Lower leg skin (tissue), 3 donors: ENCODE data around the gene DYNC1I1.

Experiments used
- POLR2A ChIP-seq, 2 donors: fragments of 450-650 bp; IDR thresholded peaks; one replicate each; pipeline ENCODE4 v1.6.1; 2016 to 2017; ENCODE audit warnings: antibody characterized with exemption in 2 of 2, mild to moderate bottlenecking in 1 of 2, moderate library complexity in 1 of 2
- TF ChIP-seq, protein P1 (sequence below), 3 donors: fragments of 450-650 bp; IDR thresholded peaks; one replicate each; pipeline ENCODE4 v1.5.1; 2016; ENCODE audit warnings: antibody characterized with exemption in 3 of 3, mild to moderate bottlenecking in 3 of 3, moderate library complexity in 2 of 3

DNA sequence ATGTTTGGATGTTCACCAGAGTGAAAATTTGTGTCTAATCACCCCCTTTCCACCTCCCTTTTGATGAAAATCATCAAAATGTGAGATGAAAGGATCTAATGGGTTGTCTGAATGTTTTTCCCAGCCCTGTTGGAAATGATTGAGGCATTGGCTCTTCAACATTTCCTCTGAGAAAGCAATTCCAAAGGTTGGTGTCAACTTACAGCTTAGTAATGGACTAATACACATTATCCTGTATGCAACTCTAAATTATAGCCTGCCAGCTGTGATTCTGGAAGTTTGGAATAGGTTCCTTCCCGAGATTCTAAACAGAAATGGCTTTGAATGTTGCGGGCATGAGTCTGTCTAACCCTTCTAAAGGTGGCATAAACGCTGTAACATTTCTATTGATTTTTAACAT is 152.9 kb downstream of the DYNC1I1 start:
- TF ChIP-seq, protein P1, sequence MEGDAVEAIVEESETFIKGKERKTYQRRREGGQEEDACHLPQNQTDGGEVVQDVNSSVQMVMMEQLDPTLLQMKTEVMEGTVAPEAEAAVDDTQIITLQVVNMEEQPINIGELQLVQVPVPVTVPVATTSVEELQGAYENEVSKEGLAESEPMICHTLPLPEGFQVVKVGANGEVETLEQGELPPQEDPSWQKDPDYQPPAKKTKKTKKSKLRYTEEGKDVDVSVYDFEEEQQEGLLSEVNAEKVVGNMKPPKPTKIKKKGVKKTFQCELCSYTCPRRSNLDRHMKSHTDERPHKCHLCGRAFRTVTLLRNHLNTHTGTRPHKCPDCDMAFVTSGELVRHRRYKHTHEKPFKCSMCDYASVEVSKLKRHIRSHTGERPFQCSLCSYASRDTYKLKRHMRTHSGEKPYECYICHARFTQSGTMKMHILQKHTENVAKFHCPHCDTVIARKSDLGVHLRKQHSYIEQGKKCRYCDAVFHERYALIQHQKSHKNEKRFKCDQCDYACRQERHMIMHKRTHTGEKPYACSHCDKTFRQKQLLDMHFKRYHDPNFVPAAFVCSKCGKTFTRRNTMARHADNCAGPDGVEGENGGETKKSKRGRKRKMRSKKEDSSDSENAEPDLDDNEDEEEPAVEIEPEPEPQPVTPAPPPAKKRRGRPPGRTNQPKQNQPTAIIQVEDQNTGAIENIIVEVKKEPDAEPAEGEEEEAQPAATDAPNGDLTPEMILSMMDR (IDR thresholded peaks at IDR 0.05), result no peak
- TF ChIP-seq POLR2A (IDR thresholded peaks at IDR 0.05), result no peak
